ENCODE results near the gene CHIT1. TPM values are rescaled to one million over a fixed set of nuclear protein-coding genes. Genes with fewer than 3 reads are reported as not detected.

CHIT1 gene
- total RNA-seq, 2 experiments from 2014 or later = 0.58 to 1.1 TPM

DNA sequence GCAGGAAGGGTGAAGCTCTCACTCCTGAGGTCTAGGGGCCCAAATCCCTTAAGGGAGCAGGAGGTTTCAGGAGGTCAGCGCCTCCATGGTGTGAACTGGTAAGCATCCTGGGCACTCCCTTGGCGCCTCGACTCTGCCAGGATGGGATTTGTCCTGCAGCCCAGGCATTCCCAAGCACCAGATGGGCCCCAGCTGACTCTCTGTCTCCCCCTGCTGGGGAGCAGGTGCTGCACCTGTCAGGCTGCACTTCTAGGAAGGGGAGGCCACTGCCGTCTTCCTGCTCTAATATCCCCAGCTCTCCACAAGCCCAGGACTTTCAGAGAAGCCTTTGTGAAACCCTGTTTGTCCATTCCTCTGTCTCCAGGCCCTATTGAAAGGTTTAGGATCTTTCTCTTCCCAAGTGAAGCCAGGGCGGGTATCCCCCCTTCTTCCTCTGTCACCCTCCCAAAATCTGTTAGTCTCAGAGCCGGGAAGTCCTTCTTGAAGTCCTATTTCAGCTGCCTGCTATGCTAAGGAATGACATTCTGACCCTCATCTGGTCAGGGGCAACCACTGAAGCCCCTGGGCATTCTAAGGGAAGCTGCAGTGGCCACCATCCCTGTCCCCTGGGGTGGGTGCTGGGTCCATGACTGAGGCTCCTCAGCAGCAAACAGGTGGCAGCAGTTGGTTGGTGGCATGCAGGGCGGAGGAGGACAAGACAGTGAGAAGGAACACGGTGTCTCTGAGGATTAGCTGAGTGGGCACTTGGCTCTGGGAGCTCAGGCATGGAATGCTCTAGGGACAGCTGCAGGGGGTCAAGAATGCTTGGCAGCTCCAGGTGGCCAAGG, 57.1 kb downstream of the CHIT1 start:
- Histone ChIP-seq H3K4me3 (ENCODE audit: low read length) (no peak overlapping the region), H3K4me1 (ENCODE audit: insufficient read depth, low read length) (no peaks in the 10 kb centered on the region), H3K27ac (ENCODE audit: low read depth in 1 of 2, low read length in 2 of 2) (no peak overlapping the region), H3K9me3 (ENCODE audit: control insufficient read depth in 1 of 2, insufficient read depth in 1 of 2, low read length in 2 of 2) (no peaks in the 10 kb centered on the region), H3K27me3 (ENCODE audit: control insufficient read depth in 1 of 2, insufficient read depth in 2 of 2, low read length in 2 of 2) (no peaks in the 10 kb centered on the region), H3K36me3 (ENCODE audit: insufficient read depth, low read length) (no peaks in the 10 kb centered on the region)
- Mint-ChIP-seq H3K4me3 (no peak overlapping the region), H3K9me3 (no peaks in the 10 kb centered on the region), H3K27me3 (peaks cover 4% of the 10 kb centered on the region), H3K36me3 (ENCODE audit: low read depth) (no peaks in the 10 kb centered on the region), H3K4me1 (ENCODE audit: low read depth) (no peaks in the 10 kb centered on the region), H3K27ac (no peak overlapping the region)
- ATAC-seq (ENCODE audit: poor library complexity) (no peak), DNase-seq (peak; percentile 10 to 65 (median 22))
- TF ChIP-seq, protein P1, sequence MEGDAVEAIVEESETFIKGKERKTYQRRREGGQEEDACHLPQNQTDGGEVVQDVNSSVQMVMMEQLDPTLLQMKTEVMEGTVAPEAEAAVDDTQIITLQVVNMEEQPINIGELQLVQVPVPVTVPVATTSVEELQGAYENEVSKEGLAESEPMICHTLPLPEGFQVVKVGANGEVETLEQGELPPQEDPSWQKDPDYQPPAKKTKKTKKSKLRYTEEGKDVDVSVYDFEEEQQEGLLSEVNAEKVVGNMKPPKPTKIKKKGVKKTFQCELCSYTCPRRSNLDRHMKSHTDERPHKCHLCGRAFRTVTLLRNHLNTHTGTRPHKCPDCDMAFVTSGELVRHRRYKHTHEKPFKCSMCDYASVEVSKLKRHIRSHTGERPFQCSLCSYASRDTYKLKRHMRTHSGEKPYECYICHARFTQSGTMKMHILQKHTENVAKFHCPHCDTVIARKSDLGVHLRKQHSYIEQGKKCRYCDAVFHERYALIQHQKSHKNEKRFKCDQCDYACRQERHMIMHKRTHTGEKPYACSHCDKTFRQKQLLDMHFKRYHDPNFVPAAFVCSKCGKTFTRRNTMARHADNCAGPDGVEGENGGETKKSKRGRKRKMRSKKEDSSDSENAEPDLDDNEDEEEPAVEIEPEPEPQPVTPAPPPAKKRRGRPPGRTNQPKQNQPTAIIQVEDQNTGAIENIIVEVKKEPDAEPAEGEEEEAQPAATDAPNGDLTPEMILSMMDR (IDR thresholded peaks at IDR 0.05) = peak; percentile 51
- intact Hi-C loops (cut with DNase I, micrococcal nuclease) = no loop called here
- ChIA-PET POLR2A (no interaction called here), CTCF (no interaction called here)

DNA sequence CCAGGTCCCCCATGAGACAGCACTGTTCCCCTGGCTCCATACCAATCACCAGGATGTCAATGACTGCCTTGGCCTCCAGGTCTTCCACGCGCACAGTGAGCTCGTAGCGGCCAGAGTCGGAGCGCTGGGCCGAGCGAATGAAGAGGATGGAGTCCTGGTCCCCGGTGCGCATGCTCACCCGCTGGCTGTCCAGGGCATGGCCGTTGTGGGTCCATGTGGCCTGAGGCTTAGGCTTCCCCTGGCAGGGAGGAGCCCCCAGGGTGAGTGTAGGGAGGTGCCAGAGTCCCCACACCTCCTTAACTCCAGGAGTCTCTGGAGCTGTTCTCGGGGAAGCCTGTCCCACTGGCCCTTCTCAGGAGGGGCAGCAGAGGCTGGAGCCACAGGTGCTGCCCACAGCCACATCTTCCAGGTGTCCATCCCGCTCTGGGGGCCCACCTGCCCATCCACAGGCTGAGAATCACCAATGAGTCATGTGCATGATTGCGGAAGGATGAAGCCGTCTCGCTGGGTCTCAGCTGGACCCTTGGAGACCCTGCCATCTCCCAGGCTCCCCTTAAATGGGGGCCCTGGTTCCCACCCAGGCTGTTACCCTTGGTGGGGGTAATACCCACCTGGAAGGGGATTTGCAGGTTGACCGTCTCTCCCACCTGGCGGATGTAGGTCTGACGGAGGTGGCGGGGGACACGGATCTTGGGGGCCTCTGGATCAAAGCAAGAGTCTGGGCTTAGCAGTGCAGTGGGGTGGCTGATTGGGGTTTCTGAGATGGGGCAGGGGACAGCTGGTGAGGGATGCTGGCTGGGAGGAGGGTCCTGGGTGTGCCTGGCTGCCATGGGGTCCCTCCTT, 57.9 kb downstream of the CHIT1 start:
- ChIA-PET POLR2A (no interaction called here), CTCF (no interaction called here)
- no peak overlapping the region for H3K27ac Mint-ChIP-seq
- H3K36me3 ChIP-seq (ENCODE audit: insufficient read depth, low read length) = no peaks in the 10 kb centered on the region
- no peak overlapping the region for H3K4me3 Mint-ChIP-seq
- intact Hi-C loops (cut with DNase I, micrococcal nuclease) = loop anchor here in 1 of 2 experiments (2.0 kb wide), 1 partner anchor 133 kb away; no protein-coding TSS in a partner anchor
- no peaks in the 10 kb centered on the region for H3K27me3 ChIP-seq (ENCODE audit: control insufficient read depth in 1 of 2, insufficient read depth in 2 of 2, low read length in 2 of 2)
- H3K4me1 ChIP-seq (ENCODE audit: insufficient read depth, low read length) = no peaks in the 10 kb centered on the region
- H3K4me3 ChIP-seq (ENCODE audit: low read length) = no peak overlapping the region
- TF ChIP-seq, protein P1 (IDR thresholded peaks at IDR 0.05) = no peak
- peaks cover under 1% of the 10 kb centered on the region for H3K27me3 Mint-ChIP-seq
- no peak overlapping the region for H3K27ac ChIP-seq (ENCODE audit: low read depth in 1 of 2, low read length in 2 of 2)
- no peak for DNase-seq
- no peak for ATAC-seq (ENCODE audit: poor library complexity)
- H3K9me3 ChIP-seq (ENCODE audit: control insufficient read depth in 1 of 2, insufficient read depth in 1 of 2, low read length in 2 of 2) = no peaks in the 10 kb centered on the region
- no peaks in the 10 kb centered on the region for H3K4me1 Mint-ChIP-seq (ENCODE audit: low read depth)
- H3K9me3 Mint-ChIP-seq = no peaks in the 10 kb centered on the region
- H3K36me3 Mint-ChIP-seq (ENCODE audit: low read depth) = no peaks in the 10 kb centered on the region

DNA sequence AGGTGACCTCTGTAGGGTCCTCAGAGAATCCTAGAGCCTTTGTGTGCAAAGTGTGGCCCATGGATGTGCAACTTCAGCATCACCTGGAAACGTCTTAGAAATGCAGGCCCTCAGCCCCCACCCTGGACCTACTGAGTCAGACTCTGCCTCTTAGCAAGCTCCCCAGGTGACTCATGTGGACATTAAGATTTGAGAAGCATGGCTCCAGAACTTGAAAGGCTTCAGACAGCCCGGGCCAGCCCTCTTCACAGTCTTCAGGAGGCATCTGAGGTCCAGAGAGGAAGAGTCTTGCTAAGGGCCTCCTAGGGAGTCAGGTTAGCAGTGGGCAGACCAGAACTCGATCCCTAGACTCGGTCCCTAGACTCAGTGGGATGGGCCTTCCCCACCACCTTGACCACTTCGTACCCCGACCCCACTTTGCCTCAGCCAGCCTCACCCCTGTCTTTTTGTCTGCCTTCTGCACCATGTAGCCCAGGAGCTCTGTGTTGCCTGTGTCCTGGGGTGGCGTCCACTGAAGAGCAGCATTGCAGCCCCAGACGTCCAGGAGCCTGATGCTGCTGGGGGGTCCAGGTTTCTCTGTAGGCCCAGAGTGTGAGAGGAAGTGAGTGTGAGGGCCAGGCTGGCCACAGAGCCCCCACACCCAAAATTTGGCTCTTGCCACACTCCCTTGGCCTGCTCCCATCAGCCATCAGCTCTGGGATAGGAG, 58.7 kb downstream of the CHIT1 start:
- Histone ChIP-seq H3K9me3 (ENCODE audit: control insufficient read depth in 1 of 2, insufficient read depth in 1 of 2, low read length in 2 of 2) (no peaks in the 10 kb centered on the region), H3K4me3 (ENCODE audit: low read length) (no peak overlapping the region), H3K36me3 (ENCODE audit: insufficient read depth, low read length) (no peaks in the 10 kb centered on the region), H3K27ac (ENCODE audit: low read depth in 1 of 2, low read length in 2 of 2) (no peak overlapping the region), H3K4me1 (ENCODE audit: insufficient read depth, low read length) (no peaks in the 10 kb centered on the region), H3K27me3 (ENCODE audit: control insufficient read depth in 1 of 2, insufficient read depth in 2 of 2, low read length in 2 of 2) (no peaks in the 10 kb centered on the region)
- DNase-seq (no peak), ATAC-seq (ENCODE audit: poor library complexity) (no peak)
- intact Hi-C loops (cut with DNase I, micrococcal nuclease) = loop anchor here in 1 of 2 experiments (2.0 kb wide), 1 partner anchor 132 kb away; no protein-coding TSS in a partner anchor
- ChIA-PET POLR2A (no interaction called here), CTCF (no interaction called here)
- no peaks in the 10 kb centered on the region for H3K36me3 Mint-ChIP-seq (ENCODE audit: low read depth)
- H3K4me1 Mint-ChIP-seq (ENCODE audit: low read depth) = no peaks in the 10 kb centered on the region
- no peak overlapping the region for H3K27ac Mint-ChIP-seq
- TF ChIP-seq, protein P1 (IDR thresholded peaks at IDR 0.05) = no peak
- H3K9me3 Mint-ChIP-seq = no peaks in the 10 kb centered on the region
- no peak overlapping the region for H3K4me3 Mint-ChIP-seq
- no peaks in the 10 kb centered on the region for H3K27me3 Mint-ChIP-seq
